AML-193 (cell line): ENCODE data around the gene HDDC2.

Experiments
- DNase-seq, 2 experiments: peaks; one replicate each; lab custom pipeline; 2025; lab: John Stamatoyannopoulos, UW

HDDC2 gene

DNA sequence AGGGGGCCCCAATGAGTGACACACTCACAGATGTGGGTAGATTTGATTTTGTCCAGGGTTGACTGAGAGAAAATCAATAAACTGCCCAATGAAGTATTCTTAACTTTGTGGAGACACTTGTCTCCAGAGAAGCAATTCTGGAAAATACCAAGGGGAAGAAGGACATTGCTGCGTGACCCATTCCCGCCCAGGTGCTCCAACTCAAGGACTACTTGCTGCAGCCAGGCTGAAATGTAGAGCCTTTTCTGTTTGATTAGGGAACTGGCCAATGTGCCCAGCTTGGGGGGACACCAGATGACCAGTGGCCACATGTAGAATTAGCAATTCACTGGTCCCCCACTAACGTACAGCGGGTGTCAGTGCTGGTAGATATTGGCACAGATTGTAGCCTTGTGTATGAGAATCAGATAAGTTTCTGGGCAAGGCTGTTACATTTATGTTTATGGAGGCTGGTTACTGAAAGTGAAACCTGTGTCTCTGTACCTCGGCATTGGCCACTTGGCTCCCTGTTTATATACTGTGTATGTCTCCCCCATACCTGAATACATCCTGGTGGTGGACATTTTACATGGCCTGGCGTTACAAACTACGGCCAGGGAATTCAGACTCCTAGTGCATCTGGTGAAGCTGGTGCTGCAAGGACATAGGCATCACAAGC lies 32.3 kb downstream of the HDDC2 start:
- no peak for DNase-seq

DNA sequence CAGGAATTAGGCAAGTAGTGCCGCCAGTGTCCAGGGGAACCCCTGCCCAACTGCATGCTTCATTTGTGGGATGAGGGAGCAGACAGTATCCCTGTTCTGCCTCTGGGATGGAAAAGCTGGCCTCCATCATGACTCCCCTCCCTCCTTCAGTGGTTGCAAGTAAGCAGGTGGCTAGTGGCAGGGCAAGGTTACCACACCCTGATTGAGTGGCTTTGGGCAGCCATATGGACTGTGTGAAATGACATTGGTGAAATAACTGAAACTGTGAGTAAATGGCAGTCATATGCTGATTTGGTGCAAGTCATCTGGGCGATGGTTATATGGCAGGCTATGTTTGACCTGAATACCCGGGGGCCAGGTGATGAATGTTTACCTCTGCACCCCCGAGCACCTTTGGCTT lies 33.0 kb downstream of the HDDC2 start:
- no peak for DNase-seq

DNA sequence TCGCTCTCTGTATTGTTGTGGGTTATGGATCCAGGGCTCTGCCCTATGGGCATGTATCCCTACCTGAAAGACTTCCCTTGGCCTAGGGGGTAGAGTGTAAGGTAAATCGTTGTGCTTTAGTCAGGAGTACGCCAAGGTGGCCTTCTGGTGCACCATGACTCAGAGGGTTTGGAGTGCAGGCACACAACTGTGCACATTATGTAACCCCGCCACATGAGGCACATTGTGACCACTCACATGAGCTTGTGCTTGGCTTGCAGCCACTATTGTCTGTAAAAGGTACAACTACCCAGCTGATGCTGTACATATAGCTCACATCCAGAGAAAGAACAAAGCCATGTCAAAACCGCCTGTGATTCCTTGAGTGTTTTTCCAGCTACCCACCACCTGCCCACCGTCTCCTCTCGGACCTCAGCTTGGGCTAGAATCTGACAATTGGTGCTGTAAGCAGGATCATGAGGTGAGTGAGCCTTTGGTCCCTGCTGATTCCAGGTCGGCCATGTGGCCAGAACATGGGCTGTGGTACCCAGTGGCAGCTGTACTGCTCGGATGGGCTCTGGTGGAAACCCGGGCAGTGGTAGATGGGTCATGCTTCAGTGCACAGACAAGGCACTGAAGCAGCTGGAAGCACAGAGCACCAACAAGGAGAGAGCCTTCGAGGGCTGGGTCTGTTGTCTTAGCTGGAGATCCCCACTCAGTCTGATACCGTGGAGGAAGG lies 33.8 kb downstream of the HDDC2 start:
- no peak for DNase-seq

DNA sequence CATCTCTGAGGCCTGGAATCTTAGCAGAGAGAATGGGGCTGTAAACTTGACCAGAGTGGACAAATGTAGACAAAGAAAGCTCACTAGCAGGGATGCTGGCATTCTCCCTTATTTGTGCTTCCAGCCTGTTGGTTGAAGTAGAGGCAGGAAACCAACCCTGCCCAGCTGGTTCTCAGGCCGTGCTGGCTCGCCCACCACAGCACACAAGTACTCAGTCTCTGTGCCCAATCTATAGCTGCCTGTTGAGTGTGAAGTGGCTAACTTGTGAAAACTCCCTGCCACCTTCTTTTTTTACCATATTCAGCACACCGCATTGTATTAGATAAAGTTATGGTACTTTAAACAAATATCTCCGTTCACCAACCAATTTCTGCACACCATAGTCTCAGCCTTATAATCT lies 37.3 kb downstream of the HDDC2 start:
- no peak for DNase-seq

DNA sequence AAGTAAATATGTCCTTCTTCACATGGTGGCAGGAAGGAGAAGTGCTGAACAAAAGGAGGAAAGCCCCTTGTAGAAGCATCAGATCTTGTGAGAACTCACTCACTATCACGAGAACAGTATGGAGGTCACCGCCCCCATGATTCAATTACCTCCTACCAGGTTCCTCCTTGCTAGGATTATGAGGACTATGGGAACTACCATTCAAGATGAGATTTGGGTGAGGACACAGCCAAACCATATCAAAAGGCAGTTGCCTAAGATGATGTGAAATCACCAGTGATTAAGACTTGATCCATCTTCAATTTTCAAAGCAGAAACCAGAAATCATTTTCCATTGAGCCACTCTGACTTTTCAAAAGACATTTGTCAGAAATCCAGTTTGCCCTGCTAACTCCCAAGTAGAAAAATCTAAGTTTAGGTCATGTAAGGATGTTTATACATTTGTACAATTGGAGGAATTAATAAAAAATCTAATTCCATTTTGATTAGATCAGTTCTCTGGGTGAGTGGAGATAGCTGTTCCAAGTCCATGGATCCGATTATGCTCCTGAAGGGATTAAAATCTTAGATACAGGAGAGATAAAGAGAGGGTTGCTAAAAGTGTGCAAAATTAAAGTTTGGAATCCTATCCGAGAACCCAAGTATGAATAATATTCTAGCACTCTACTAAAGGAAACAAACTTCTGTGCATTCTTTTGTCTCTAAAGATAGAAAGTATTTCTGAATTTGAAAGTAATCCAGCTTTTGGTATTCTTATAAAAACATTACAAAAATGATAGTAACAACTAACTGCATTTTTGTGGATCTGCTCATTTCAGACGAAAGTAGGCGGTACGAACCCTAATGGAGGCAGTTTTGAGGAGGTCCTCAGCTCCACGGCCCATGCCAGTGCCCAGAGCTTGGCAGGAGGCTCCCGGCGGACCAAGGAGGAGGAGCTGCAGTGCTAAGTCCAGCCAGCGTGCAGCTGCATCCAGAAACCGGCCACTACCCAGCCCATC lies 39.5 kb downstream of the HDDC2 start:
- DNase-seq: no peak

DNA sequence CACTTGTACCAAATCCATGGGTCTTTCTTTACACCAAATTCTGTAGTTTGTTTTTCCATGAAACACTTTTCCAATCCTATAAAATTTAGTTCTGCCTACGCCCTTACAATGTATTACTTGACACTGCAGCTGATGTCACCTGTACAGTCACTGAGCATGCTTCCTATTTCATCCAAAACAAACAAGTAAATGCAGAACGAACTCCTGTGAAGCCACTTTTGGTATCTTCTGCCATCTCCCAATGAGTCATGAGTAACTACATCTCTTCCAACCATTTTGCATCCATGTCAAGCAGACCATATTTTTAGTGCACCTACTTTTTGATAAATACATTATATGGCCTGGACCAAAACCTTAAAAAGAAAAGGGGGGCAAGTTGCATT lies 42.4 kb downstream of the HDDC2 start:
- no peak for DNase-seq

DNA sequence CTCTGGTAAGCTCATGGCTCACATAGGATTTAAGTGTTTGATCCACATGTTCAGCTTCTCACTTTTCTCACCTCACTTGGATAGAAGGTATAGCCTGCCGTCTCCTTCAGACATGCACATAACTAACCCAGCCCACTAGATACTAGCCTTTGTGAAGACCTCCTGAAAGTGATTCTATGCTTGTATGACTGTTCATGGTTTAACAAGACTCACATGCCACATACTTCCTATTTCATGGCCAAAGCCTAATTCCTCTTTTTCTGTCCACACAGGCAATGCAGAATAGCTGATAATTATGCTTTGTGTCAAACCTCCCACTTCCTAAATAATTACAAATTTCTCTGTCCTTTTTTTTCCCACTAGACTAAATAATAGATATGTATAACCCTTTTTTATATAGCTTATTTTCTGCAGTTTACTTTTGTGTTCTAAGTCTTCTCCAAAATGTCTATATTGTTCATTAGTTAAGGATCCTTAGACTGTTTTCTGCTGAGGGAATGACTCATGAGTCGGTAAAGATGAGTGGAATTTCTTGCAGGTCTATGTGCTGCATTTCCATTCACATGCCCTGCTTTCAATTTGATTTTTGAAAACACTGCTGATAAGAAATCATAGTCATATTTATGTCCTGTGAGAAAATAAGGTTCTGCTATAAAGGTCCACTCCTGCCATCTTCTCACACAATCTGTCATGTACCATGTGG lies 43.0 kb downstream of the HDDC2 start:
- peak; percentile 72 to 82 for DNase-seq

DNA sequence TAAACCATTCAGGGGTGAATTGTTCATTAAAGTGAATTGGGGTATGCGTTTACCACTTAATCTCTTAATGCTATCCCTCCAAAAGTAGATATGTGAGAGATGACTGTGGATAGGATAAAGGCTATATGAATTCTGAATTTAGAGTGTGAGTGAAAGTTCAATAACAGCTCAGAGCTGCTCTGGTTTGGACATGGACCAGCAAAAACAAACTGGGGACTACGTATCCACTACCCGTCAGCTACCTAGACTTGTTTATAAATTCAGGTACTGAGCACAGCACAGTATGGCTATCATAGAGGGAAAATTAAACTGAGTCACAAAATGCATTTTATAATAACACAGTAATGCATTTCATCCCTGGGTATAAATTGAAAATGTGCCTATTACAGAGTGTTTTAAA lies 44.4 kb downstream of the HDDC2 start:
- no peak for DNase-seq

DNA sequence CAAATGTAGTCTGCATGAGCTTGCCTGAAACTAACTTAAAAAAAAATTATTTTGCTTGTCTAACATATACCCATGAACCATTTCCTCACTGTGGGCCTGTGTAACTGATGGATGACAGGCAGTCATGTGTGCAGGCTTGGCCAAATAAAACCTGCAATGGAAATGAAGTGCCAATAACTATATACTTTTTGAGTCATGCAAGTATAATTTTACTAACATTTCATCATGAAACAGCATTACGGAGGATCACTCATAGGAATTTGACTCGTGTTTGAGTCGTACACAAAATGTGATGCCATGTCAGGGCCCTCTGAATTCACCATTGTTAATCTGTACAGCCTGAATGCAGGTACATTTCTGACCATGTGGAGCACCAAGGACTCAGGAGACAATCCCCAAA lies 46.6 kb downstream of the HDDC2 start:
- DNase-seq: no peak

DNA sequence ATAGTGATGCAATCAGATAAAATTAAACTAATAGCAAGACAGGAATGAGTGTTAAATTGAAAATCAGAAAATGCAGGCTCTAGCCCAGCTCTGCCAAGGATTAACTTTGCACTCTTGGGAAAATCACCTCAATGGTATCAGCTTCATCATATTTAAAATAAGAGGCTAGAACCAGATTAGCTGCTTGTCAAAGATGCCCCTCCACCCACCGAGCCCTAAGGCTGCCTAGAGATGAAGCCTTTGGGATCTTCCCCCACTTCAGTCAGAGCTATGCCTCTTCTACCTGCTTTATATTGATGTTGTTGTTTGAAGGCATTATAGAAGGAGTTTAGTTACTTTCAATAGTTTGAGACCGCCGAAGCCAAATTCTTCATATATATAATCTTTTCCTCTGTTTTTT lies 47.4 kb downstream of the HDDC2 start:
- no peak for DNase-seq

DNA sequence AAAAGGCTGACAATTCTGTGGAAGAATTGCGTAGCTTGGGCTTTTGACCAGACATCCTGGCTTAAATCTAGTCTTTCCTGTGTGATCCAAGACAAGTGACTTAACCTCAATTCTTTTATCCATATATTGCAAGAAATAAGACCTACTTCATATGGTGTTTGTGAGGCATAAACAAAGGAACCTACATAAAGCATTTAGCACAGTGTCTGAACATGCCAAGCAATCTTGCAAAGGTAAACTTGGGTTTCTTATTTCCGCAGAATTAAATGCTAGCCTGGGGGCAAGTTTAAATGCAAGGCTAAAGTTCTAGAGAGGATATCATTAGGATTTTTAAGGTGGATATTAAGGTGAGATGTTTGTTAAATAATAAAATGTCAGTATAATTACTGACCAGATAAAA lies 47.9 kb downstream of the HDDC2 start:
- no peak for DNase-seq

DNA sequence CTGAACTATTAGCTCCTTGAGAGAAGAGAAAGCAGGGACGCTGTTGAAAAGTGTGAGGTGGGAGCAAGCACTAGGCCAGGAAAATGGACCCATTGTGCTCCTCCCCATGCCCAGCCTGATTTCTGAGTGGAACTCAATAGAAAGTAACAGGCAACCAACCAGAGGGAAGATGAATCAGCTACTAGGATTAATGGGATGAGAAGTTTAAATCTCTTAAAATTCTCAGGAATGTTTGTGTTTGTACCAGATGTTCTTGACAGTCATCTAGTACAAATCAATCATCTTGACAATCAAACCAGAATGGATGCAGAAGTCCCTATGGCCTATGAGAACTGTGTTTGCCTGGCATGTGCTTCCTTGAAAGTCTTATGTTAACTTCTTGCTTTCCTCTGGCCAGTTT lies 48.9 kb downstream of the HDDC2 start:
- no peak for DNase-seq

DNA sequence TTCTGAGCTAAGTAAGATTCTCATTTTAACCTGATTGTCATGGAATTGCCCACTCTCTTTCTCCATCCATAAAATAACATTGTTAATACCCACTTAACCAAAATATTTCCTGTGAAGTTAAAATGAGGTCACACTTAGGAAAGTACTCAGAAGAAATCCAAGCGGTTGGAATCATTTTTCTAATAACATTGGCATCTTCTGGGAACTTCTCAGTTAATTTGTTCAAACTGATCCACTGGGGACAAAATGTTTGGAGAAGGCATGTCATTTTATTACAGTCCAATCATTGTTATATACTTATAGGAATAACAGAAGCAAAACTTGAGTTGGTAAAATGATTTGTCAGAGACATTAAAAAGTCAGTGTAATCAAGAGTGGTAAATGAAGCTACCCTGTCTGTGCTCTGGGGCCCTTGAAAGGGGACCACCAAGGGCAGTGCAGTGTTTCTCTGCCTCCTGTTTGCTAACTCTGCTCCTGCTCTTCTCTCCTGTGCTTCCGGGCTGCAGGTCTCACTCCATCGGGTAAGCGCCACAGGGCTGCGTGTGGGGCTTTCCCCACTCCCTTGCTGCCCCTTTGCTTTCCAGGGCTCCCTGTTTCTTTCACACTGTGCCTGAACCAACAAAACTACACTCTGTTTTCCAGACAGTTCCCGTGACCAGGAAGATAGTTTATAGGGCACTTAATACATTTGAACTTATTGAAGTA lies 50.1 kb downstream of the HDDC2 start:
- DNase-seq: no peak

DNA sequence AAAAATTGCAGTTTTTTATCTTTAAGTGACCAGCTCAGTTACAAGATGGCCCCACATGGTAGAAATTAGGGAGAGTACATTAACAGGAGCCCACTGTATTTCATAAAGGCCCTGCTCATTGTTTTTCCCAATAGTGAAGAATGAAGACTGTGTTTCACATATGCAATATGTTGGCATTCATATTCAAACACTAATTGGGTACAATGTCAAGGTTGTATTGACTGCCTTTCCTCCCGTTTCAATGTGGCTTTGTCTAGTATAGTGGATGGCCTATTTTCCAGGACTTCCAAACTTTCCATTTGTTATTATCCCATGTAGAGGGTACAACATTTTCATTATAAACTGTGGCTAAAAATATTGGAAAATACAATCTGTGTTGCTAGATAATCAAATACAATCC lies 51.3 kb downstream of the HDDC2 start:
- DNase-seq: no peak

DNA sequence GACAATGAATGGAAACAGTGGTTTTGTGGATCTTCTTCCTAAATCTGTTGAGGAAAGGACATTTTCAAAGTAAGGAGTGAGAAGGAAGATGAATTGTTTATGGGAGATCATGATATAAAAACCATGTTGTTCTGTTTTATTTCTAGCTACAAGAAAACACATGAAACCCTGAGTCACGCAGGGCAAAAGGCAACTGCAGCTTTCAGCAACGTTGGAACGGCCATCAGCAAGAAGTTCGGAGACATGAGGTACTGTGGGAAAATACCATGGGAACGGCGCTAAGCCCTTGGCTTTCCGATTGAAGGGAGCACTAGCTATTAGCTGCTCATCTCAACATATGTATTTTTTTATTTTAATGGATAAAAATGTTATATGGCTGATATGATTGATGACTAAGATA lies 53.6 kb downstream of the HDDC2 start:
- DNase-seq: no peak

DNA sequence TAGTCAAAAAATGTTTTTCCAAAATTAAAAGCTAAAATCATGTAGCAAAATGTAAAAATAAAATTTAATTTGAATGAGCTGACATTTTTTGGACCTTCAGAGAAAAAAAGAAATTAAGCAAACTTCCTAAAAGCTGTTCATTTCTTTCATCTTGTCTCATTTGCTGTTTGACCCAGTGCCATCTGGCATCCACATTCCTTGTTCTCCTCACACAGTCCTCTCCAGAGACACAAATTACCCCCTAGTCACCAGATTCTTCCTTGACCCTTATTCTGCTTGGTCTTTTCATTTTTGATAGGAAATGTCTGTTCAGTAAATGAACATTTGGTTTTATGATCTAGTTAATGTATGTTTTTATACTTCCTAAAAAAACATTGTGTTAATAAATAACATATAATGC lies 55.2 kb downstream of the HDDC2 start:
- no peak for DNase-seq

DNA sequence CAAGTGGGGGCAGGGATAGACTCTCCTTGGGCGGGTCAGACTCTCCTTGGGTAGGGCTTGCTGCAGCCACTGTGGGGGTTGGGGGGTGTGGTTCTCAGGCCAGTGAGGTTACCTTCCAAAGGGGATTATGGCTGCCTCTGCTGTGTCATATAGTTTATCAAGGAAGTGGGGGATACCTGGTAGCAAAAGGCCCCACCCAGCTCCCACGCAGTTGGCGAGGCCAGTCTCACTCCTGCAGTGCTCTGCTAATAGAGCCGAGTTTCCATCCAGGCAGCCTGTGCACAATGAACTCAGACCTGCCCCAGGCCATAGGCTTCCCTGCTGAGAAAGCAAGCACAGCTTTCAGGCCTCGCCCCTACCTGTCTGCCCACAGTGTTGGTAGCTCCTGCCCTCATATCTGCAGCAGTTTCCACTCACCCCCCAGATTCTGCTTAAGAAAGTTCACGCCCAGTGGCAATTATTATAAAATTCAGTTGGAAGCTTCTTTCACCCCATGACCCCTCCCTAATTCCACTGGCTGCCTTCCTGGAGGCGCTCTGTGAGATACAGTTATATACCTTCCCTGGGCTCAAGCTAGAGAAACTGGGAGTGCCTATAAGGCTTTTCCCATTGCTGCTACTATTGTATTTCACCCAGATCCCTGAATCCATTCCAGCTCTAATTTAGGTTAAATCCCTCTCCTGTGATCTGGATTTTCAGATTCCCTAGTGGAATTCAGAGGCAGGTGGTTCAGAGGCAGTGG lies 56.1 kb downstream of the HDDC2 start:
- no peak for DNase-seq

DNA sequence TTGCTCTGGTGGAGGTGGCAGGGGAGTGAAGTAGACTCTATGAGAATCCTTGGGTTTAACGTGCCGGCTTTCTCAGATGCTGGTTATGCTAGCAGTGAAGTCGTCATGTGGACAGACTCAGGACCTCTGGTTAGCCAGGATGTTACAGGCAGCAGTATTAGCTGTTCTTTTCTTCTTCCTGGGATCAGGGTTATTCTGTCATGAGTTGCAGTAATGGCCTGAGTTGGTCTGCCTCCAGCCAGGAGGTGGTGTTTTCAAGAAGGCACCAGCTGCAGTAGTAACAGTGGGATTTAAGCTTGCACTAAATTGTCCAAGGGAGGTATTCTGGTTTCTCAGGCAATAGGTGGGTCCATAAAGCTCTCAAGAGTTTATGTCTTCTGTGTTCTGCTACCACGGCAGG lies 56.7 kb downstream of the HDDC2 start:
- DNase-seq: no peak

DNA sequence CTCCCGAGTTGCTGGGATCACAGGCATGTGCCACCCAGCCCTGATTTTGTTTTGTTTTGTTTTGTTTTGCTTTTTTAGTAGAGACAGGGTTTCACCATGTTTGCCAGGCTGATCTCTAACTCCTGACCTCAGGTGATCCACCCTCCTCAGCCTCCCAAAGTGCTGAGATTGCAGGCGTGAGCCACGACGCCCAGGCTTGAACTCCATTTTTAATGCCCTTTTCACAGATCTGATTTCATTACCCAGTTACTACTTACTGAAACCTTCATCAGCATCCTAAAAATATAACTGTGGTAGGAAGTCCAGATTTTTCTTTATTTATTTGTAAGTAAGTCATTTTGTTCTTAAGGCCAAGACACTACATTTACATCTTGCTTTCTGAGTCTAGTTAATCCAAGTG lies 64.0 kb downstream of the HDDC2 start:
- no peak for DNase-seq

DNA sequence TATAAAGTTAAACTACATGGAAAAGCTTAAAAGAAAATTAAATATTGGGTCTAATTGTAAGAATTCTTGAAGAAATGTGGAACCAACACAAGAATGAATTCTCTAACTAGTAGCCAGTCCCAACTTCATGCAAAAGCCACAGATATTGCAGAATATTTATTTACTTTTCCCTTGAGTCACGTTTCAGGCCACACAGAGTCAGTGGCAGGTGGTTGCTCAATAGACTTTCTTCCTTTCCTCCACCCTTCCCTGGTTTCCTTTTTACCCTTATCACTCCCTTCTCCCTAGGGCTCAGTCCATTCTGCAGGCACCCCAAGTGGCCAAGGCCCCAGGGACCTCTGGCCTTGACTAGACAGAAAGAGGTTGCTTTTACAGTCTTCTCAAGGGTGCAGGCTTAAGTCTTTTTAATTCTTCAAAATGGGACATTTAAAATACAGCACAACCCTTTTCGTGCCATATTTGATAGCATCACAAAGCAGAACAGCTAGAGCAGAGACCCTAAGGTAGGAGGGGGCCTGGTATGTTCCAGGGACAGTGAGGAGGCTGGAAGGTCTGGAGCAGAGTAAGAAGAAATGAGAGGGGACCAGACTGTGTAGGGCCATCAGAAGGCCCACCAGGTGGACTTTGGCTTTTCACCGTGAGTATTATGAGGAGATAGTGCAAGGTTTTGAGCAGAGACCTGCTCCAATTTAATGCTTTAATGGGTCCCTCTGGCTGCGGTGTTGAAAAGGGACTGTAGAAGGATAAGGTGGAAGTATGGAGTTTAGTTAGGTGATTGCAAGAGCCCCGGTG lies 65.0 kb downstream of the HDDC2 start:
- peak; percentile 6 to 10 for DNase-seq
